HCT116 (cell line): ENCODE results near the gene DACT1. TPM values are rescaled to one million over a fixed set of nuclear protein-coding genes. Genes with fewer than 3 reads are reported as not detected.

Source experiments
- ATAC-seq: fragments of 200-7000 bp; cut with Tn5 transposase; 2 replicates; pipeline ENCODE4 v1.9.1; 2020; ENCODE audit warnings: mild to moderate bottlenecking, moderate library complexity
- BruUV-seq: library from RNA; stranded (reverse); fragments of 400-500 nt; replicated peaks from 2 replicates; lab custom pipeline; 2021; lab: Mats Ljungman, UMichigan
- CTCF ChIA-PET: fragments of 300-600 bp; sonication (Branson Sonifier 250); formaldehyde crosslinking; loops from one replicate; lab custom pipeline; 2021; ENCODE audit warnings: antibody characterized with exemption; lab: Charles Lee
- POLR2A ChIA-PET: fragments of 300-600, 350-600 bp; sonication (Branson Sonifier 250); formaldehyde crosslinking; loops from one replicate; lab custom pipeline; 2021; ENCODE audit warnings: antibody characterized with exemption; lab: Charles Lee
- RAD21 ChIA-PET, 2 experiments: fragments of 300-600 bp; sonication (Branson Sonifier 250); formaldehyde crosslinking; loops; one replicate each; lab custom pipeline; 2023; ENCODE audit warnings: low total read pairs in 2 of 2; ENCODE audit not compliant: uncharacterized antibody in 2 of 2, unreplicated experiment in 2 of 2, low non-redundant PET in 1 of 2; lab: Charles Lee
- DNase-seq: peaks from one replicate; pipeline ENCODE4 v3.0.0-alpha.2; 2010; ENCODE audit warnings: low read depth, low spot score
- H2AFZ ChIP-seq: fragments of 200-600 bp; shearing (Covaris generic), sonication (generic); 2 replicates; pipeline ENCODE4 v1.6.1; 2017; ENCODE audit warnings: low read depth, mixed run types, mixed read lengths, antibody characterized with exemption, low read length; ENCODE audit not compliant: poor library complexity, severe bottlenecking
- H3K27ac ChIP-seq: 2 replicates; pipeline ENCODE4 v1.5.1; 2012; ENCODE audit warnings: low read depth, low read length
- H3K27me3 ChIP-seq: fragments of 200-600 bp; sonication (generic); 2 replicates; pipeline ENCODE4 v1.6.1; 2016; ENCODE audit warnings: mixed run types, low read length, mixed read lengths; ENCODE audit not compliant: insufficient read depth
- H3K36me3 ChIP-seq, 2 experiments: fragments of 200-500 bp in 1 of 2; fragments of 200-600 bp in 1 of 2; sonication (Bioruptor generic) in 1 of 2; sonication (generic) in 1 of 2; 2 replicates each; pipeline versions ENCODE4 v1.5.1 to v1.6.1; 2014 to 2016; ENCODE audit warnings: low read length in 2 of 2, inconsistent platforms in 1 of 2, mixed read lengths in 1 of 2, mixed run types in 1 of 2; ENCODE audit not compliant: insufficient read depth in 2 of 2, control insufficient read depth in 1 of 2
- H3K4me1 ChIP-seq, 2 experiments: fragments of 200-600 bp in 1 of 2; sonication (generic) in 1 of 2; 2 replicates each; pipeline versions ENCODE4 v1.5.1 to v1.6.1; 2012 to 2017; ENCODE audit warnings: low read length in 2 of 2, inconsistent platforms in 1 of 2, mild to moderate bottlenecking in 1 of 2, mixed read lengths in 1 of 2, mixed run types in 1 of 2, moderate library complexity in 1 of 2; ENCODE audit not compliant: insufficient read depth in 2 of 2, control insufficient read depth in 1 of 2
- H3K4me2 ChIP-seq: fragments of 200-600 bp; sonication (generic); 2 replicates; pipeline ENCODE4 v1.6.1; 2017; ENCODE audit warnings: mixed run types, low read length, mixed read lengths
- H3K4me3 ChIP-seq, 2 experiments: fragments of 200-600 bp in 1 of 2; sonication (generic) in 1 of 2; replicated peaks in 1 of 2; 2 replicates each; pipeline ENCODE4 v1.5.1; 2011 to 2016; ENCODE audit warnings: low read length in 2 of 2, control low read depth in 1 of 2, low read depth in 1 of 2, mild to moderate bottlenecking in 1 of 2, mixed read lengths in 1 of 2, mixed run types in 1 of 2
- H3K79me2 ChIP-seq: fragments of 200-600 bp; sonication (generic); 2 replicates; pipeline ENCODE4 v1.6.1; 2017; ENCODE audit warnings: mild to moderate bottlenecking, mixed run types, low read length, moderate library complexity, mixed read lengths; ENCODE audit not compliant: insufficient read depth
- H3K9ac ChIP-seq: fragments of 200-600 bp; sonication (generic); 2 replicates; pipeline ENCODE4 v1.6.1; 2016; ENCODE audit warnings: low read length, mixed read lengths
- H3K9me2 ChIP-seq: fragments of 200-600 bp; sonication (generic), shearing (Covaris generic); 2 replicates; pipeline ENCODE4 v1.6.1; 2017; ENCODE audit warnings: mixed run types, mild to moderate bottlenecking, moderate library complexity; ENCODE audit not compliant: insufficient read depth
- H3K9me3 ChIP-seq, 2 experiments: fragments of 200-500 bp in 1 of 2; fragments of 200-600 bp in 1 of 2; sonication (Bioruptor generic) in 1 of 2; sonication (generic) in 1 of 2; 2 replicates each; pipeline ENCODE4 v1.6.1; 2014 to 2017; ENCODE audit warnings: low read length in 2 of 2, mixed read lengths in 2 of 2, inconsistent platforms in 1 of 2, low read depth in 1 of 2, mild to moderate bottlenecking in 1 of 2, mixed run types in 1 of 2, moderate library complexity in 1 of 2; ENCODE audit not compliant: control insufficient read depth in 1 of 2, insufficient read depth in 1 of 2
- H4K20me1 ChIP-seq: fragments of 200-600 bp; sonication (generic), shearing (Covaris generic); 2 replicates; pipeline ENCODE4 v1.6.1; 2017; ENCODE audit warnings: mixed run types, mild to moderate bottlenecking, moderate library complexity; ENCODE audit not compliant: insufficient read depth
- CBX3 ChIP-seq: IDR thresholded peaks from 2 replicates; pipeline ENCODE4 v1.6.1; 2012; ENCODE audit warnings: low read depth
- CEBPB ChIP-seq: IDR thresholded peaks from 2 replicates; pipeline ENCODE4 v1.6.1; 2012; ENCODE audit warnings: low read depth
- EGR1 ChIP-seq: IDR thresholded peaks from 2 replicates; pipeline ENCODE4 v1.6.1; 2012; ENCODE audit warnings: low read depth
- ELF1 ChIP-seq: IDR thresholded peaks from 2 replicates; pipeline ENCODE4 v1.6.1; 2012; ENCODE audit warnings: low read depth, borderline replicate concordance
- EZH2phosphoT487 ChIP-seq: fragments of 200-600 bp; IDR thresholded peaks from 2 replicates; pipeline ENCODE4 v1.6.1; 2018; ENCODE audit warnings: antibody characterized with exemption, borderline replicate concordance
- FOSL1 ChIP-seq: IDR thresholded peaks from 2 replicates; pipeline ENCODE4 v1.6.1; 2012; ENCODE audit warnings: low read depth
- JUND ChIP-seq: IDR thresholded peaks from 2 replicates; pipeline ENCODE4 v1.6.1; 2012
- POLR2A ChIP-seq: IDR thresholded peaks from 2 replicates; pipeline ENCODE4 v1.7.0; 2011; ENCODE audit warnings: borderline replicate concordance; ENCODE audit not compliant: insufficient read depth, insufficient read length; ENCODE audit errors: extremely low read depth
- SIN3A ChIP-seq: IDR thresholded peaks from 2 replicates; pipeline ENCODE4 v1.6.1; 2012; ENCODE audit warnings: low read depth
- TCF7L2 ChIP-seq: IDR thresholded peaks from 2 replicates; pipeline ENCODE4 v1.7.0; 2011; ENCODE audit warnings: borderline replicate concordance, inconsistent platforms; ENCODE audit not compliant: insufficient read depth, insufficient read length; ENCODE audit errors: extremely low read depth
- ZFX ChIP-seq: fragments of 450-650 bp; IDR thresholded peaks from 2 replicates; pipeline ENCODE4 v1.6.1; 2017
- ZNF274 ChIP-seq: fragments of 200-500 bp; sonication (Bioruptor generic); IDR thresholded peaks from 2 replicates; pipeline ENCODE4 v1.6.1; 2014; ENCODE audit warnings: mild to moderate bottlenecking, low read depth, low read length, inconsistent platforms
- intact Hi-C: fragments of 100-400 bp; cut with micrococcal nuclease; formaldehyde crosslinking; loops from 2 replicates; pipeline ENCODE4 v1.10.0; 2022
- total RNA-seq: library from RNA; stranded (reverse); gene quantifications from one replicate; pipeline ENCODE4 v1.2.1, GENCODE V29; 2021; ENCODE audit not compliant: unreplicated experiment
- TF ChIP-seq, protein P1 (sequence below): IDR thresholded peaks from 2 replicates; pipeline ENCODE4 v1.6.1; 2011; ENCODE audit warnings: mild to moderate bottlenecking, low read length, moderate library complexity; ENCODE audit not compliant: insufficient replicate concordance; ENCODE audit errors: extremely low read depth
- TF ChIP-seq, protein P2 (sequence below): IDR thresholded peaks from 2 replicates; pipeline ENCODE4 v1.6.1; 2012

DACT1 gene
- total RNA-seq, 1 experiment from 2014 or later: 1.6 TPM

DNA sequence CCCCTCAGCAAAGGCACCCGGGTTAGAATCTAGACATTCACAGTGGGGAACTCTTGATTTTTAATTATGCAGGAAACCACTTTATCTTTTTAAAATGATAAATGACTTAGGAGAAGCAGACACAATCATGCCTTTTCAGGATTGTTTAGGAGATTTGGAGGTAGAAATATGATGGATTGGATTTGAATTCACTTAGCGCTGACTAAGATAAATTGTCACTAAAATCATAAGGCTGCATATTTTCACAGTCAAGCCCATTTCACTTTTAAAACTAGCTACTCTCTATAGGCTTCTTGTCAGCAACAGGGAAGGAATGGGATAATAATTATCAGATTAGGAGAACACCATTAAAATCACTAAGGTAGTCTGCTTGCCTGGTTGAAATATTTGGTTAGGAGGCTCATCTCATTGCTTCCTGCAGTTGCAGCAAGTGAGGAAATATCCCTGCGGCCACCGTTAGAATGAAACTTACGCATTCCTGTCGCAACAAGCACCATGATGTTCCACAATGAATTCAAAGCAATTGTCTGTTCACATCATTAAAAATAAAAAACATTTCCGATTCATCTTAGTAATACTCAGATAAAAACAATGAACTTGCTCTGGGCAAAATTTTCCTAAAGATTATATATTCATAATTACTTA lies 31.9 kb downstream of the DACT1 start (continued):
- TF ChIP-seq ELF1: no peak
- no peak for TF ChIP-seq POLR2A

DNA sequence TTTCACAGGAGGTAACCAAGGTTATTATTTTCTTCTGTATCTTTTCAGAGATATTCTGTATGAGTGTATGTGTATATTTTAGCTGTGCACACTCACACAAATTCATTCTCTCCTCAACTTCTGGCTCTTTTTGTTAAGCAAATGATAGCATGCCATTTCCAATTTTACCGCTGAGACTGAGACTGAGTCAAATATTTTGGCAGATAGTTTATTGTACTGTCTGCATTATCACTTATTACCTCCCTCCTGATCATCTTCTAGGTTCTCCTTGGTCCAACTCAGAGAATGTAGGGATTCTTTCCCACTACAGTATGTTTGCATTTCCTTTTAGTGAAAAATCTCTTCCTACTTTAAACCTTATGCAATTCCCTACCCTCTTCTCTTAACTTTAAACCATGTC lies 33.3 kb downstream of the DACT1 start:
- no peak overlapping the region for H2AFZ ChIP-seq
- H3K4me1 ChIP-seq: no peaks in the 10 kb centered on the region
- no peaks in the 10 kb centered on the region for H3K9me2 ChIP-seq
- H3K27ac ChIP-seq: no peak overlapping the region
- H3K36me3 ChIP-seq: no peaks in the 10 kb centered on the region
- no peaks in the 10 kb centered on the region for H3K27me3 ChIP-seq
- intact Hi-C loops: no loop called here
- no peaks in the 10 kb centered on the region for H3K9me3 ChIP-seq
- ChIA-PET POLR2A (no interaction called here), RAD21 (no interaction called here), CTCF (no interaction called here)
- no peak overlapping the region for H3K9ac ChIP-seq
- no peaks in the 10 kb centered on the region for H3K79me2 ChIP-seq
- no peak overlapping the region for H3K4me2 ChIP-seq
- TF ChIP-seq SIN3A (no peak), FOSL1 (no peak), CEBPB (no peak), ELF1 (no peak), ZNF274 (no peak), EZH2phosphoT487 (no peak), EGR1 (no peak), ZFX (no peak), TCF7L2 (no peak), JUND (no peak), CBX3 (no peak)
- TF ChIP-seq, protein P1, sequence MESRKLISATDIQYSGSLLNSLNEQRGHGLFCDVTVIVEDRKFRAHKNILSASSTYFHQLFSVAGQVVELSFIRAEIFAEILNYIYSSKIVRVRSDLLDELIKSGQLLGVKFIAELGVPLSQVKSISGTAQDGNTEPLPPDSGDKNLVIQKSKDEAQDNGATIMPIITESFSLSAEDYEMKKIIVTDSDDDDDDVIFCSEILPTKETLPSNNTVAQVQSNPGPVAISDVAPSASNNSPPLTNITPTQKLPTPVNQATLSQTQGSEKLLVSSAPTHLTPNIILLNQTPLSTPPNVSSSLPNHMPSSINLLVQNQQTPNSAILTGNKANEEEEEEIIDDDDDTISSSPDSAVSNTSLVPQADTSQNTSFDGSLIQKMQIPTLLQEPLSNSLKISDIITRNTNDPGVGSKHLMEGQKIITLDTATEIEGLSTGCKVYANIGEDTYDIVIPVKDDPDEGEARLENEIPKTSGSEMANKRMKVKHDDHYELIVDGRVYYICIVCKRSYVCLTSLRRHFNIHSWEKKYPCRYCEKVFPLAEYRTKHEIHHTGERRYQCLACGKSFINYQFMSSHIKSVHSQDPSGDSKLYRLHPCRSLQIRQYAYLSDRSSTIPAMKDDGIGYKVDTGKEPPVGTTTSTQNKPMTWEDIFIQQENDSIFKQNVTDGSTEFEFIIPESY: no peak
- TF ChIP-seq, protein P2, sequence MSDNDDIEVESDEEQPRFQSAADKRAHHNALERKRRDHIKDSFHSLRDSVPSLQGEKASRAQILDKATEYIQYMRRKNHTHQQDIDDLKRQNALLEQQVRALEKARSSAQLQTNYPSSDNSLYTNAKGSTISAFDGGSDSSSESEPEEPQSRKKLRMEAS: no peak
- H3K4me3 ChIP-seq: no peak overlapping the region
- no peak for ATAC-seq
- no TSS peak for BruUV-seq
- no peak for DNase-seq
- no peaks in the 10 kb centered on the region for H4K20me1 ChIP-seq
